Parathyroid adenoma (tissue), 2 donors: Measurements from ENCODE around the gene SLC9A9.

Experiments used
- H2AFZ ChIP-seq: fragments of 300-600 bp; sonication (generic); one replicate; pipeline ENCODE4 v1.7.0; 2017; ENCODE audit warnings: antibody characterized with exemption, mild to moderate bottlenecking
- H3K27ac ChIP-seq: fragments of 300-600 bp; sonication (generic); one replicate; pipeline ENCODE4 v1.7.0; 2017
- H3K27me3 ChIP-seq: fragments of 300-600 bp; sonication (generic); one replicate; pipeline ENCODE4 v1.7.0; 2017; ENCODE audit warnings: low read length; ENCODE audit not compliant: control insufficient read depth, insufficient read depth
- H3K36me3 ChIP-seq: fragments of 300-600 bp; sonication (generic); one replicate; pipeline ENCODE4 v1.7.0; 2017; ENCODE audit warnings: low read length; ENCODE audit not compliant: control insufficient read depth, insufficient read depth
- H3K4me1 ChIP-seq: fragments of 300-600 bp; sonication (generic); one replicate; pipeline ENCODE4 v1.7.0; 2017; ENCODE audit warnings: control low read depth
- H3K4me2 ChIP-seq: fragments of 300-600 bp; sonication (generic); one replicate; pipeline ENCODE4 v1.7.0; 2017; ENCODE audit warnings: low read length
- H3K4me3 ChIP-seq: fragments of 300-600 bp; sonication (generic); one replicate; pipeline ENCODE4 v1.7.0; 2017; ENCODE audit warnings: low read depth, low read length
- H3K79me2 ChIP-seq: fragments of 300-600 bp; sonication (generic); one replicate; pipeline ENCODE4 v1.7.0; 2017; ENCODE audit warnings: control low read depth
- H3K9ac ChIP-seq: fragments of 300-600 bp; sonication (generic); one replicate; pipeline ENCODE4 v1.7.0; 2017; ENCODE audit warnings: mild to moderate bottlenecking
- H3K9me3 ChIP-seq: fragments of 300-600 bp; sonication (generic); one replicate; pipeline ENCODE4 v1.7.0; 2017; ENCODE audit warnings: low read length; ENCODE audit not compliant: control insufficient read depth
- CTCF ChIP-seq: fragments of 300-600 bp; sonication (generic); IDR thresholded peaks from one replicate; pipeline ENCODE4 v1.7.0; 2017; ENCODE audit warnings: antibody characterized with exemption, mild to moderate bottlenecking
- donor health status: primary hyperparathyroidism.

The SLC9A9 gene

GRCh38 chr3:143220741-143221140 lies 627.5 kb downstream of the SLC9A9 start:
- Histone ChIP-seq H3K79me2 (no peaks in the 10 kb centered on the region), H3K27me3 (no peaks in the 10 kb centered on the region), H3K4me1 (no peaks in the 10 kb centered on the region), H3K4me3 (no peak overlapping the region), H2AFZ (no peak overlapping the region), H3K9me3 (no peaks in the 10 kb centered on the region), H3K9ac (no peak overlapping the region), H3K36me3 (no peaks in the 10 kb centered on the region), H3K27ac (no peak overlapping the region), H3K4me2 (no peak overlapping the region)
- TF ChIP-seq CTCF = no peak

DNA sequence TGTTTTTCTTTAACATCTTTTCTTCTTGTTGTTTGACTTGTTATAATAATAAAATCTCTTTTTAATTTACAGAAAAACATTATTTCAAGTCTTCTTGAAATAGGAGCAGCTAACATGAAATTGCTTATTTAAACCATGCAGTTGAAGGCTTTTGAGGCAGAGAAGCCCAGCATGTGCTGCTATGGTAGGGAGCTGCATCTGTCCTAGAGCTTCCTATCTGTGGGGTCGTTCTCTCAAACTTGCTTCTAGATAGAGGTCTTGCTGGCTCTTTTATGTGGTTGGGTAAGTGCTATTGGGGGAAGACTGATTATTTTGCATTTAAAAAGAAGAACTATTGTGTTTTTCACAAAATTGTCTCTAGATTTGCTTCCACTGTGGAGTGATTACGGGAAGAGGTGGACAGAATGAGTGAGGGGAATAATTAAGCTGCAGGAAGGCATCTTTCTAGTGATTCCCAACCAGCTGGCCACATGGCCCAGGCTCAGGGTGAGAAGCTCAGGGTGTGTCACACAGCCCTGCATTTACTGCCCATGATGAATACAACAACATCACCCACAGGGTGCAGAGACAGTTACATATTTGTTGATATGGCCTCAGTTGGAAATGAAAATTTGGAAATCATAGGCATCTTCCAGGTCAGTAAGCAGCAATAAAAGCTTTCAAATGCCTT lies 630.0 kb downstream of the SLC9A9 start:
- TF ChIP-seq CTCF = no peak
- Histone ChIP-seq H3K36me3 (no peaks in the 10 kb centered on the region), H3K79me2 (no peaks in the 10 kb centered on the region), H3K4me3 (no peak overlapping the region), H2AFZ (no peak overlapping the region), H3K27me3 (no peaks in the 10 kb centered on the region), H3K4me2 (no peak overlapping the region), H3K27ac (no peak overlapping the region), H3K4me1 (no peaks in the 10 kb centered on the region), H3K9ac (no peak overlapping the region), H3K9me3 (no peaks in the 10 kb centered on the region)

DNA sequence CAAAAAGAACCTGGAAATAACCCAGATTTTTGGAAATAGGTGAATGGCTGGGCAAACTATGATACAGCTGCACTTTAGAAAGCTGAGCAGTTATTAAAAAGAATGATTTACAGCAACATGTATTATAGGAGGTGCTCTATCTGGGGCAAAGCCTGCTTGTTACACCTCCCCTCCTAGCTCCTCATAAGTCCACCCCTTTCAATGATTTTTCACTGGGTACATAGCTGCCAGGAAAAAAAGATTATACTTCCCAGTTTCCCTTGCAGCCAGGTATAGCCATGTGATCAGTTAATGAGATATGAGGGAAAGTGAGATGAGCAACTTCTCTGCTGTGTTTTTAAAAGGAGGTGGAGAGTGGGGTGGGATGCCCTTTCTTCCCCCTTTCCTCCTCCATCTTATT lies 631.0 kb downstream of the SLC9A9 start:
- H3K79me2 ChIP-seq = no peaks in the 10 kb centered on the region
- no peaks in the 10 kb centered on the region for H3K36me3 ChIP-seq
- no peak for TF ChIP-seq CTCF
- no peak overlapping the region for H3K27ac ChIP-seq
- no peak overlapping the region for H3K4me3 ChIP-seq
- H3K9ac ChIP-seq = no peak overlapping the region
- no peak overlapping the region for H2AFZ ChIP-seq
- no peaks in the 10 kb centered on the region for H3K27me3 ChIP-seq
- no peaks in the 10 kb centered on the region for H3K9me3 ChIP-seq
- H3K4me2 ChIP-seq = no peak overlapping the region
- no peaks in the 10 kb centered on the region for H3K4me1 ChIP-seq

GRCh38 chr3:143216709-143217182 lies 631.5 kb downstream of the SLC9A9 start:
- peak overlapping the region; percentile 0 for H2AFZ ChIP-seq
- no peaks in the 10 kb centered on the region for H3K4me1 ChIP-seq
- H3K9ac ChIP-seq = no peak overlapping the region
- H3K27me3 ChIP-seq = no peaks in the 10 kb centered on the region
- no peaks in the 10 kb centered on the region for H3K36me3 ChIP-seq
- H3K27ac ChIP-seq = no peak overlapping the region
- H3K9me3 ChIP-seq = no peaks in the 10 kb centered on the region
- no peak overlapping the region for H3K4me2 ChIP-seq
- H3K79me2 ChIP-seq = no peaks in the 10 kb centered on the region
- no peak for TF ChIP-seq CTCF
- no peak overlapping the region for H3K4me3 ChIP-seq
